ENCODE measurements around the gene DHX16.
A peak's percentile ranks its signal among the peaks of the same experiment; 100 is the strongest.
"Not testable (repeated sequence)": the region's sequence is repeated elsewhere in the genome, so short reads cannot be mapped to it uniquely, and the experiment has no call there.

The DHX16 gene

DNA sequence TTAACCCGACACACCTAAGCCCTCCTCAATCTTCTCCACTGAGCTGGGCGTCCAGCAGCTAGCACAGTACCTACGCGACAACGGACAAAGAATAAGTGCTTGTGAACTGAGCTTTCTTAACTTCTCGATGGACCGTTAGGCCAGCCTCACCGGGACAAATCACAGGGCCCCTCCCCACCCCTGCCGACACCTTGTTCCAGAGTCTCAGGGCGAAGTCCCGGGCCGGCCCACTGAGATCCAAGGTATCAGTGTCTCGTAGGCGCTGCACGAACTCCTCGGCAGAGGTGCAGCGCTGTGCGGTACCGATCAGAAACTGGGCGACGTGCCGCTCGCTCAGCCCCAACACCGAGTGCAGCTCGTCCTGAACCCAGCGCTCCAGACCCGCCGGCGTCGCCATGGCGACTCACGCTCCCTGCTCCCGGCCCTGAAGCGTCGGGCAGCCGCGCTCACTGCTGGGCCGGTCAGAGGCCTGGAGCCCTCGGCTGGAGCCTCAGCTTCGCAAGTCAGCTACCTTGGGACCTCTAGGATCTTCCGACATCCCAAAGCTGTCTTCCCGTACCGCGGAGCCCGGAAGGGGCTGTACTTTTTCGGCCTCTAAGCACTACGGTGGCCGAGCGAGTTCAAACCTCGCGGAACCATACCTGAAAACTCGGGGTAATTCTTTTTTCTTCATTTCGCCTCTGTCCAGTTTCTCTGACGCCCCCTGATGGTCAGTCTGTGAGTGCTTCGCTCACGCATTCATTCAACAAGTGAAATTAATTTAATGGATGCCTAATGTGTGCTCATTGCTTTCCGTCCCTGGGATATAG, at the start of gene DHX16:
Gene DHX16, minus strand, starts transcription at position 562 of the 809 bp plus-strand sequence. Its CDS starts 165 bp downstream, at position 397.
- TF ChIP-seq EZH2phosphoT487 (IDR thresholded peaks at IDR 0.05; ENCODE audit: low read length) (no peak), EZH2 (optimal IDR thresholded peaks at IDR 0.05; ENCODE audit: low read depth, low read length) (no peak)
- TF ChIP-seq, protein P1, sequence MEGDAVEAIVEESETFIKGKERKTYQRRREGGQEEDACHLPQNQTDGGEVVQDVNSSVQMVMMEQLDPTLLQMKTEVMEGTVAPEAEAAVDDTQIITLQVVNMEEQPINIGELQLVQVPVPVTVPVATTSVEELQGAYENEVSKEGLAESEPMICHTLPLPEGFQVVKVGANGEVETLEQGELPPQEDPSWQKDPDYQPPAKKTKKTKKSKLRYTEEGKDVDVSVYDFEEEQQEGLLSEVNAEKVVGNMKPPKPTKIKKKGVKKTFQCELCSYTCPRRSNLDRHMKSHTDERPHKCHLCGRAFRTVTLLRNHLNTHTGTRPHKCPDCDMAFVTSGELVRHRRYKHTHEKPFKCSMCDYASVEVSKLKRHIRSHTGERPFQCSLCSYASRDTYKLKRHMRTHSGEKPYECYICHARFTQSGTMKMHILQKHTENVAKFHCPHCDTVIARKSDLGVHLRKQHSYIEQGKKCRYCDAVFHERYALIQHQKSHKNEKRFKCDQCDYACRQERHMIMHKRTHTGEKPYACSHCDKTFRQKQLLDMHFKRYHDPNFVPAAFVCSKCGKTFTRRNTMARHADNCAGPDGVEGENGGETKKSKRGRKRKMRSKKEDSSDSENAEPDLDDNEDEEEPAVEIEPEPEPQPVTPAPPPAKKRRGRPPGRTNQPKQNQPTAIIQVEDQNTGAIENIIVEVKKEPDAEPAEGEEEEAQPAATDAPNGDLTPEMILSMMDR (IDR thresholded peaks at IDR 0.05; ENCODE audit: low read length): peak; percentile 86
- Histone ChIP-seq H3K4me3 (ENCODE audit: low read length) (peak within 1 kb of the TSS; percentile 92), H3K27me3 (replicated peaks; ENCODE audit: insufficient read depth, low read length) (no peaks in the 10 kb centered on the region), H3K9me2 (replicated peaks; ENCODE audit: insufficient read depth, low read length) (no peaks in the 10 kb centered on the region), H3K9ac (ENCODE audit: low read length) (peak within 1 kb of the TSS; percentile 65; the same call in 1 of the 2 replicates), H3K79me2 (ENCODE audit: low read length) (peaks cover 25% of the 10 kb centered on the region), H3K4me2 (ENCODE audit: low read depth, low read length) (peak within 1 kb of the TSS; percentile 68), H3K27ac (ENCODE audit: low read length) (peak within 1 kb of the TSS; percentile 19; the same call in 1 of the 2 replicates), H3K9me3 (replicated peaks; ENCODE audit: insufficient read depth, low read length) (no peaks in the 10 kb centered on the region), H4K20me1 (ENCODE audit: insufficient read depth, low read length) (no peaks in the 10 kb centered on the region), H3K4me1 (ENCODE audit: low read length) (no peaks in the 10 kb centered on the region), H3K36me3 (replicated peaks; ENCODE audit: insufficient read depth, low read length) (0 out of 2 replicates have a peak, but pooled peaks cover 3% of the 10 kb centered on the region), H2AFZ (ENCODE audit: low read length) (peak within 1 kb of the TSS; percentile 76), H3F3A (ENCODE audit: insufficient read depth, low read length) (0 out of 2 replicates have a peak, but pooled peaks cover 9% of the 10 kb centered on the region)
- DNase-seq: peak; percentile 93

DNA sequence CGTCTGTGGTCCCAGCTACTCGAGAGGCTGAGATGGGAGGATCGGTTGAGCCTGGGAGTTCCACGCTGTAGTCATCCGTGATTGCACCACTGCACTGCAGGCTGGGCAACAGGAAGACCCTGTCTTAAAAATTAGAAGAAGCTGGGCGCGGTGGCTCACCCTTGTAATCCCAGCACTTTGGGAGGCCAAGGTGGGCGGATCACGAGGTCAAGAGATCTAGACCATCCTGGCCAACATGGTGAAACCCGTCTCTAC, 49.1 kb upstream of the DHX16 start:
- peak overlapping the region; percentile 86 for H3K9ac ChIP-seq (ENCODE audit: low read length)
- H3K4me1 ChIP-seq (ENCODE audit: low read length): peaks cover 28% of the 10 kb centered on the region
- H3K4me3 ChIP-seq (ENCODE audit: low read length): peak overlapping the region; percentile 95
- peaks cover 28% of the 10 kb centered on the region for H4K20me1 ChIP-seq (ENCODE audit: insufficient read depth, low read length)
- peaks cover 80% of the 10 kb centered on the region for H3F3A ChIP-seq (ENCODE audit: insufficient read depth, low read length)
- not testable (repeated sequence) for H3K9me3 ChIP-seq (replicated peaks; ENCODE audit: insufficient read depth, low read length); DNase-seq; H3K9me2 ChIP-seq (replicated peaks; ENCODE audit: insufficient read depth, low read length); H3K27me3 ChIP-seq (replicated peaks; ENCODE audit: insufficient read depth, low read length); H2AFZ ChIP-seq (ENCODE audit: low read length); H3K36me3 ChIP-seq (replicated peaks; ENCODE audit: insufficient read depth, low read length)
- H3K27ac ChIP-seq (ENCODE audit: low read length): peak overlapping the region; percentile 67; the same call in 1 of the 2 replicates
- H3K79me2 ChIP-seq (ENCODE audit: low read length): peaks cover 55% of the 10 kb centered on the region
- peak overlapping the region; percentile 80 for H3K4me2 ChIP-seq (ENCODE audit: low read depth, low read length)

DNA sequence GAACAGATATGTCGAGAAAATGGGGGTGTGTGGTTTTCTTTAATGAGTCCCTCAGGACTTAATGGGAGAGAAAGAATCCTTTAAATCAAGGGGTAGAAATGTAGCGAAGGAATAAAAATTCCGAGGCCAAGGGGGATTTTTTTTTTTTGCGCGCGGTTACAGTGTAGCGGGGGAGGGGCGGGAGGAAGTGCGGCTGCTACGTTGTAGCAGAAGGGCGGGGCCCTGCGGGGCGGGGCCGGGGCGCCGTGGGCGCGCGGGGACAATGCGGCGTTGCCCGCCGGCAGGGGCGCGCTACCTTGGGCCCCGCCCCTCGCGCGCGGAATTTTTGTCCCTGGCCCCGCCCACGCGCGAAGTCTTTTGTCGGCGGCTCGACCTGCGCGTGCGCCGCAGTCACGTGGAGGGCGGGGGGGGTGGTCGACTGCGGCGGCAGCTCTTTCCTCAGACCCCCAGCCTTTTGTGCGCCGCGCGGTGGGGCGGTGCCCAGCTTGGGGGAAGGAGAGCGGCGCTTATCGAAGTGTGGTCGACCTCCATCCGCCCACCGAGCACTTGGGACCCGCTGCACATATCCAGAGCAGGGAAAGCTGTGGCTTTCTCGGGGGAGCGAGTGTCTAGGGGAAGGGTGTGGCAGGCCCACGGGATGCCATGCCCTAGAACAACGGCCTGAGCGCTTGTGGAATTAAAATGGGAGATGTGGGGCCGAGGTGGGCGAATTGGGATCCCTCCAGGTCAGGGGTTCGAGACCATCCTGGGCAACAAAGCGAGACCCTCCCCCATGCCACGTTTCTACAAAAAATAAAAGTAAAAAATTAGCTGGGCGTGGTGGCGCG, 48.6 kb upstream of the DHX16 start:
- Histone ChIP-seq H3K4me1 (ENCODE audit: low read length) (peaks cover 28% of the 10 kb centered on the region), H3K27ac (ENCODE audit: low read length) (peak overlapping the region; percentile 92), H3K9me3 (replicated peaks; ENCODE audit: insufficient read depth, low read length) (no peaks in the 10 kb centered on the region), H3K9ac (ENCODE audit: low read length) (peak overlapping the region; percentile 96), H3K4me3 (ENCODE audit: low read length) (peak overlapping the region; percentile 95), H2AFZ (ENCODE audit: low read length) (no peak overlapping the region), H3F3A (ENCODE audit: insufficient read depth, low read length) (peaks cover 74% of the 10 kb centered on the region), H3K79me2 (ENCODE audit: low read length) (peaks cover 58% of the 10 kb centered on the region), H3K36me3 (replicated peaks; ENCODE audit: insufficient read depth, low read length) (no peaks in the 10 kb centered on the region), H3K9me2 (replicated peaks; ENCODE audit: insufficient read depth, low read length) (no peaks in the 10 kb centered on the region), H3K27me3 (replicated peaks; ENCODE audit: insufficient read depth, low read length) (no peaks in the 10 kb centered on the region), H3K4me2 (ENCODE audit: low read depth, low read length) (peak overlapping the region; percentile 80), H4K20me1 (ENCODE audit: insufficient read depth, low read length) (peaks cover 28% of the 10 kb centered on the region)
- TF ChIP-seq, protein P1 (IDR thresholded peaks at IDR 0.05; ENCODE audit: low read length): peak; percentile 15
- no peak for TF ChIP-seq EZH2phosphoT487 (IDR thresholded peaks at IDR 0.05; ENCODE audit: low read length)
- DNase-seq: peak; percentile 89
